ENCODE measurements around the gene OR51B4. TPM values are rescaled to one million over a fixed set of nuclear protein-coding genes. Genes with fewer than 3 reads are reported as not detected.
"Not testable (repeated sequence)": the region's sequence is repeated elsewhere in the genome, so short reads cannot be mapped to it uniquely, and the experiment has no call there.

Gene OR51B4
- total RNA-seq, 1 experiment from 2014 or later: not detected

GRCh38 chr11:5274395-5274794 lies 27.4 kb downstream of the OR51B4 start:
- DNase-seq (ENCODE audit: low spot score): no peak

DNA sequence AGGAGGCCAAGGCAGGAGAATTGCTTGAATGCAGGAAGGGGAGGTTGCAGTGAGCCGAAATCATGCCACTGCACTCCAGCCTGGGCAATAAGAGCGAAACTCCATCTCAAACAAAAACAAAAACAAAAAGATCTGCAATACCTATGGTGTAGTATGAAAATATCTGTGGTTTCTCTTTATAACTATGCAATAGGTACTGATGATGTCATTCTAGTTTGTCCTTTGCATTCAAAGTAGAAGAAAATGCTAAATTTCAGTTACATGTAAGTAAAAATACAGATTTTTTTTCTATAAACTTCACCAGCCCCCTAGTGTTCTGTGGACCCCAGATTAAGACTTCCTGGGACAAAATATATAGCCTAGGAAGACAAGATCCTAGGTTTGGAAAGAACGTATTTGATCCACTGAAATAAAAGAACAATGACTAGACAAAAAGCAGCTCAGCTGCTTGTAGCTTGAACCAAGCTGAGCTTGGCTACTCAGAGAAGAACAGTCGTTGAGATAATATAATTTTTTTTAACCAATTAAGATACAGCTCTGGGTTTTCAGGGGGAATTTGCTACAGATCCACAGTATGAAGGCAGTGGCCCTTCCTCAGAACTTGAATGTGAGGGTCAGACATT lies 29.2 kb downstream of the OR51B4 start:
- no peak for DNase-seq (ENCODE audit: low spot score)

GRCh38 chr11:5269715-5270147 lies 32.0 kb downstream of the OR51B4 start, which contains the start of gene HBE1:
TSS of gene HBE1 (minus strand) at chr11:5269945. CDS start at chr11:5269890, 55 bp downstream.
- no peak for DNase-seq (ENCODE audit: low spot score)

DNA sequence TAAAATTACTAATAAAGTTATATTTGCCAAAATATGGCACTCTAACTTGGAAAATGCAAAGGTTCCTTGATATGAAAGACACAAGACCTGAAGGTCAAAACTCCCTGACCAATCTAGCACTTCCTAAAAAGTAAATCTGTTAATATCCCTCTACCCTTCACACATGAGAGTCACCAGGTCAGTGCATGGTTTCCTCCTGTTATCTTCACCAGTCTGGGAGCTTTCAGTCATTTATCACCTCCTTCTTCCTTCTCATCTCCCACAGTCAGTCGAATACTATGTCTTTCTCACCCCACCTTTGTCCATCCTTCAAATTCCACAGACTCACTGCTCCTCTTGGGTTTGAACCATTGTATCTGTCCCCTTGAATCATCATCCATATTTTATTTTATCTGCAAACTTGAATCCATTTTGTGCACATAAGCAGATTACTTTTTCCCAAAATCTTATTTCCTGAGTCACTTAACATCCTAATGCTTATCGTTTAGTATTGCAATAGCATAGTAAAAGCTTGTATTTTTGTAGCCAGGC lies 34.6 kb downstream of the OR51B4 start:
- DNase-seq (ENCODE audit: low spot score): no peak

GRCh38 chr11:5266609-5267008 lies 35.1 kb downstream of the OR51B4 start:
- DNase-seq (ENCODE audit: low spot score): no peak

- DNase-seq (ENCODE audit: low spot score): no peak
Observed at GRCh38 chr11:5265832-5266231, 35.9 kb downstream of the OR51B4 start.

DNA sequence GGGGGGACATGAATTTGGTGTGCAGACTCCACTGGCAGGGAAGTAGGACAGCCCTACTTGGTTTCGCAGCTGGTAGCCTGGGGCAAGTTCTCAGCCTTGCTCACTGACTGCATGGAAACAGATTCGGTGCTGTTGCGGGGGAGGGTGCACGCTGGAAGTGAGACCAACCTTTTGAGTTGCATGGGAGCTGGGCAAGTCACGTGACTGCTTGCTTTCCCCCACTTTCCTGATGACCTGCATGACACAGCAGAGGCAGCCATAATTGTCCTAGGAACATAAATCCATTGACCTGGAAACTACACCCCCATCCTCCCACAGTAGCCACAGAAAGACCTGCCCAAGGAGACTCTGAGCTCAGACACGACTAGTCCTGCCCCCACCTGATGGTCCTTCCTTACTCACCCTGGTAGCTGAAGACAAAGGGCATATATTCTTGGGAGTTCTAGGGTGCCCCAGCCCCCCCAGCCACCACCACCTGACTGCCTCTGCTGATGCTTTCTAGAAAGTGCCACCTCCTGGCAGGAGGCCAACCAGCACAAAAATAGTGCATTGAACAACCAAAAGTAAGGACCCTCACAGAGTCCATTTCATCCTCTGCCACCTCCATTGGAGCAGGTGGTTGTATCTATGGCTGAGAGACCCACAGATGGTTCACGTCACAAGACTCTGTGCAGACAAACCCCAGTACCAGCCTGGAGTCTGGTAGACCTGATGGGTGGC lies 43.0 kb downstream of the OR51B4 start:
- no peak for DNase-seq (ENCODE audit: low spot score)

DNA sequence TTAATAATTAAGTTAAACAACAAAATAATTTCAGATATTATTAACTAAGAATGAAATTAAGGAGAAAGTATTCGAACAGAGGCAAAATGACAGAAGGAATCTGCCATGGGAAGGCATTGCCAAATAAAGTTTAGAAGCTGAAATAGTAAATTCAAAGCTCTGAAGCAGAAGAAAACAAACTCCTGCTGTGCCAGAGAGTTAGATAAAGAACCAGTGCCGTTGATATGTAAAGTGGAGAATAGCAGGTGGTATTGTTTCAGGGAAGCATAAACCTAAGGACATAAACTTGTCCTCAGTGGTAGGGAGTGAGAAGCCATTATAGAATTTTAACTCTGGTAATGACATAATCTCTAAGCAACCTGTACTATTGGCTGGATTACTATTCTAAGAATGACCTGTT lies 44.5 kb downstream of the OR51B4 start:
- no peak for DNase-seq (ENCODE audit: low spot score)

GRCh38 chr11:5254646-5255413 lies 46.9 kb downstream of the OR51B4 start, which contains the start of gene HBG2:
TSS of gene HBG2 (minus strand) at chr11:5254781. CDS start at chr11:5254728, 53 bp downstream.
- DNase-seq (ENCODE audit: low spot score): not testable (repeated sequence)

GRCh38 chr11:5254023-5254422 lies 47.7 kb downstream of the OR51B4 start:
- not testable (repeated sequence) for DNase-seq (ENCODE audit: low spot score)

GRCh38 chr11:5253440-5253839 lies 48.3 kb downstream of the OR51B4 start:
- DNase-seq (ENCODE audit: low spot score): not testable (repeated sequence)

- no peak for DNase-seq (ENCODE audit: low spot score)
Observed at GRCh38 chr11:5252919-5253265, 48.9 kb downstream of the OR51B4 start.

DNA sequence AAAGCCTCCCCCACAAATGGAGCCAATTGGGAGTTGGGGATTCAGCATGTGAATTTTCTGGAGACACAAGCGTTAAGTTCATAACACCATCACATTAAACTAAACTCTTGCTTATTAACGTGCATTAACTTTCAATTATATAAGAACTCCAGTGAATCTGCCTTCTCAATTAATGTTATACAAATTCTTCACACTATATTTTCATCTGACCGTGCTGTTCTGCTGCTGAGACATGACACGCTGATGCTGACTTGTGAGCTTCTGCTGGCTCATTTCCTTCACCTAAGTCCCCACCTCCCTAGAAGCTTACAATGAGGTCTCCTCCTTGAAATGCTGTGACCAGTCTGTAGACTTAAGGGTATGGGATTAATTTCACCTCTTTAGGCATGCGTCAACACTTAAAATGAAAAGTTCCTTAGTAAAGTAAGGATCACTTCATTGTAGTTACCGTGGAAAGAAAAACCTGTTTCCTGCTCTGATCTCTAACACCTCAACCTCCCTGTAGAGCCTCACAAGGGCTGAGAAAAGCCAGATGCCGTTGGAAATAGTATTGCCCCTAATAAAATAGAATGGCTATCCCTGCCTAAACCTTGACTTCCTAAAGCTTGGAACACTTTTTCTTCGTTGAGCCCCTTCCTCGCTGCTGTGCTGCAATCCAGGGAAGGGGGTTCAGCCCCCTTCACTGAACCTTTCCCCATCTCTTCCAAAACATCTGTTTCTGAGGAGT lies 49.4 kb downstream of the OR51B4 start:
- no peak for DNase-seq (ENCODE audit: low spot score)

- DNase-seq (ENCODE audit: low spot score): no peak
Observed at GRCh38 chr11:5251746-5252145, 50.0 kb downstream of the OR51B4 start.

Other genes with a start within 250 kb of the OR51B4 start
- not detected in 2 replicates for gene OR52E2, start 242.3 kb downstream of the OR51B4 start, total RNA-seq (2014; rRNA removed; shearing (Covaris generic))
- gene OR52E1, start 232.4 kb downstream of the OR51B4 start, total RNA-seq (2014; rRNA removed; shearing (Covaris generic)): not detected in 2 replicates
- not detected in 2 replicates for gene OR52A5, start 163.6 kb downstream of the OR51B4 start, total RNA-seq (2014; rRNA removed; shearing (Covaris generic))
- gene OR52A1, start 147.2 kb downstream of the OR51B4 start, total RNA-seq (2014; rRNA removed; shearing (Covaris generic)): not detected in 2 replicates
- not detected in 2 replicates for gene OR51V1, start 101.3 kb downstream of the OR51B4 start, total RNA-seq (2014; rRNA removed; shearing (Covaris generic))
- gene HBB, start 74.9 kb downstream of the OR51B4 start, total RNA-seq (2014; rRNA removed; shearing (Covaris generic)): not detected in 2 replicates
- not detected in 2 replicates for gene HBD, start 67.5 kb downstream of the OR51B4 start, total RNA-seq (2014; rRNA removed; shearing (Covaris generic))
- not detected in 2 replicates for gene HBG1, start 52.1 kb downstream of the OR51B4 start, total RNA-seq (2014; rRNA removed; shearing (Covaris generic))
- not detected in 2 replicates for gene HBG2, start 47.2 kb downstream of the OR51B4 start, total RNA-seq (2014; rRNA removed; shearing (Covaris generic))
- gene HBE1, start 32.0 kb downstream of the OR51B4 start, total RNA-seq (2014; rRNA removed; shearing (Covaris generic)): not detected in 2 replicates
- not detected in 2 replicates for gene OR51B2, start 22.4 kb upstream of the OR51B4 start, total RNA-seq (2014; rRNA removed; shearing (Covaris generic))
- not detected in 2 replicates for gene OR51B5, start 41.6 kb upstream of the OR51B4 start, total RNA-seq (2014; rRNA removed; shearing (Covaris generic))
- gene OR51B6, start 49.6 kb upstream of the OR51B4 start, total RNA-seq (2014; rRNA removed; shearing (Covaris generic)): not detected in 2 replicates
- gene OR51M1, start 81.9 kb upstream of the OR51B4 start, total RNA-seq (2014; rRNA removed; shearing (Covaris generic)): not detected in 2 replicates
- gene OR51Q1, start 120.2 kb upstream of the OR51B4 start, total RNA-seq (2014; rRNA removed; shearing (Covaris generic)): not detected in 2 replicates
- gene OR51I1, start 139.6 kb upstream of the OR51B4 start, total RNA-seq (2014; rRNA removed; shearing (Covaris generic)): not detected in 2 replicates
- gene OR51I2, start 147.4 kb upstream of the OR51B4 start, total RNA-seq (2014; rRNA removed; shearing (Covaris generic)): not detected in 2 replicates
- not detected in 2 replicates for gene OR52D1, start 186.7 kb upstream of the OR51B4 start, total RNA-seq (2014; rRNA removed; shearing (Covaris generic))
- not detected in 2 replicates for gene UBQLN3, start 208.0 kb upstream of the OR51B4 start, total RNA-seq (2014; rRNA removed; shearing (Covaris generic))
- not detected in 2 replicates for gene UBQLNL, start 214.8 kb upstream of the OR51B4 start, total RNA-seq (2014; rRNA removed; shearing (Covaris generic))
- gene OR52H1, start 246.6 kb upstream of the OR51B4 start, total RNA-seq (2014; rRNA removed; shearing (Covaris generic)): not detected in 2 replicates

All from HT-29 (cell line).